GM21423 (cell line): Measurements from ENCODE around the gene PARD3.
"Not testable (repeated sequence)": the region's sequence is repeated elsewhere in the genome, so short reads cannot be mapped to it uniquely, and the experiment has no call there.

ENCODE experiments used
- ATAC-seq: cut with Tn5 transposase; IDR thresholded peaks from one replicate; pipeline ENCODE4 v1.9.1; 2021; ENCODE audit warnings: mild to moderate bottlenecking, moderate library complexity; ENCODE audit not compliant: unreplicated experiment

Gene PARD3

GRCh38 chr10:34290412-34291081 is 524.5 kb downstream of the PARD3 start:
- ATAC-seq, result no peak

- no peak for ATAC-seq
Measured at GRCh38 chr10:34288634-34289033, 526.5 kb downstream of the PARD3 start.

GRCh38 chr10:34286136-34286739 is 528.9 kb downstream of the PARD3 start:
- ATAC-seq, result no peak

GRCh38 chr10:34281661-34282582 is 533.2 kb downstream of the PARD3 start:
- ATAC-seq, result no peak

GRCh38 chr10:34280599-34281374 is 534.3 kb downstream of the PARD3 start:
- no peak for ATAC-seq

- ATAC-seq, result no peak
Measured at GRCh38 chr10:34275626-34276130, 539.4 kb downstream of the PARD3 start.

GRCh38 chr10:34274906-34275305 is 540.2 kb downstream of the PARD3 start:
- no peak for ATAC-seq

GRCh38 chr10:34273340-34273739 is 541.8 kb downstream of the PARD3 start:
- ATAC-seq, result no peak

- no peak for ATAC-seq
Measured at GRCh38 chr10:34272316-34272715, 542.8 kb downstream of the PARD3 start.

GRCh38 chr10:34268410-34268809 is 546.7 kb downstream of the PARD3 start:
- ATAC-seq, result not testable (repeated sequence)

GRCh38 chr10:34262985-34263384 is 552.1 kb downstream of the PARD3 start:
- ATAC-seq, result no peak

- ATAC-seq, result no peak
Measured at GRCh38 chr10:34260904-34261303, 554.2 kb downstream of the PARD3 start.

- no peak for ATAC-seq
Measured at GRCh38 chr10:34256216-34256615, 558.9 kb downstream of the PARD3 start.

- ATAC-seq, result no peak
Measured at GRCh38 chr10:34255035-34255434, 560.1 kb downstream of the PARD3 start.

GRCh38 chr10:34254596-34254995 is 560.5 kb downstream of the PARD3 start:
- ATAC-seq, result peak; percentile 89

- ATAC-seq, result no peak
Measured at GRCh38 chr10:34252111-34252510, 563.0 kb downstream of the PARD3 start.

- no peak for ATAC-seq
Measured at GRCh38 chr10:34251177-34251576, 563.9 kb downstream of the PARD3 start.

- no peak for ATAC-seq
Measured at GRCh38 chr10:34250722-34251121, 564.4 kb downstream of the PARD3 start.

- no peak for ATAC-seq
Measured at GRCh38 chr10:34249634-34250033, 565.5 kb downstream of the PARD3 start.

GRCh38 chr10:34247560-34247959 is 567.5 kb downstream of the PARD3 start:
- no peak for ATAC-seq
